ENCODE measurements around the gene PLA2G15. TPM values are rescaled to one million over a fixed set of nuclear protein-coding genes. Genes with fewer than 3 reads are reported as not detected.

PLA2G15 gene
- total RNA-seq, 1 experiment from 2014 or later: 4.6 TPM

- intact Hi-C loops (cut with micrococcal nuclease): no loop called here
- no peak overlapping the region for H3K27ac Mint-ChIP-seq (ENCODE audit: low read depth, unreplicated experiment)
- H3K36me3 Mint-ChIP-seq (ENCODE audit: insufficient read depth, unreplicated experiment): peaks cover 10% of the 10 kb centered on the region
- H3K4me1 Mint-ChIP-seq (ENCODE audit: insufficient read depth, unreplicated experiment): peaks cover 7% of the 10 kb centered on the region
- ChIA-PET CTCF (interaction anchor here (0.6 kb wide), 1 partner anchor 131 kb away, joined by 3 read pairs; no protein-coding TSS in a partner anchor), POLR2A (no interaction called here)
- BruUV-seq (replicated peaks): no TSS peak
- no peak for DNase-seq (ENCODE audit: unreplicated experiment)
- H3K9me3 Mint-ChIP-seq (ENCODE audit: unreplicated experiment): no peaks in the 10 kb centered on the region
- no peaks in the 10 kb centered on the region for H3K27me3 Mint-ChIP-seq (ENCODE audit: insufficient read depth, unreplicated experiment)
- TF ChIP-seq, protein P1, sequence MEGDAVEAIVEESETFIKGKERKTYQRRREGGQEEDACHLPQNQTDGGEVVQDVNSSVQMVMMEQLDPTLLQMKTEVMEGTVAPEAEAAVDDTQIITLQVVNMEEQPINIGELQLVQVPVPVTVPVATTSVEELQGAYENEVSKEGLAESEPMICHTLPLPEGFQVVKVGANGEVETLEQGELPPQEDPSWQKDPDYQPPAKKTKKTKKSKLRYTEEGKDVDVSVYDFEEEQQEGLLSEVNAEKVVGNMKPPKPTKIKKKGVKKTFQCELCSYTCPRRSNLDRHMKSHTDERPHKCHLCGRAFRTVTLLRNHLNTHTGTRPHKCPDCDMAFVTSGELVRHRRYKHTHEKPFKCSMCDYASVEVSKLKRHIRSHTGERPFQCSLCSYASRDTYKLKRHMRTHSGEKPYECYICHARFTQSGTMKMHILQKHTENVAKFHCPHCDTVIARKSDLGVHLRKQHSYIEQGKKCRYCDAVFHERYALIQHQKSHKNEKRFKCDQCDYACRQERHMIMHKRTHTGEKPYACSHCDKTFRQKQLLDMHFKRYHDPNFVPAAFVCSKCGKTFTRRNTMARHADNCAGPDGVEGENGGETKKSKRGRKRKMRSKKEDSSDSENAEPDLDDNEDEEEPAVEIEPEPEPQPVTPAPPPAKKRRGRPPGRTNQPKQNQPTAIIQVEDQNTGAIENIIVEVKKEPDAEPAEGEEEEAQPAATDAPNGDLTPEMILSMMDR (IDR thresholded peaks at IDR 0.05; ENCODE audit: unreplicated experiment): no peak
- no peak overlapping the region for H3K4me3 Mint-ChIP-seq (ENCODE audit: unreplicated experiment)
Observed at GRCh38 chr16:68202091-68202519, 43.1 kb upstream of the PLA2G15 start.

GRCh38 chr16:68206245-68206644 is 38.9 kb upstream of the PLA2G15 start:
- Mint-ChIP-seq H3K36me3 (ENCODE audit: insufficient read depth, unreplicated experiment) (peaks cover 10% of the 10 kb centered on the region), H3K9me3 (ENCODE audit: unreplicated experiment) (no peaks in the 10 kb centered on the region), H3K4me3 (ENCODE audit: unreplicated experiment) (no peak overlapping the region), H3K4me1 (ENCODE audit: insufficient read depth, unreplicated experiment) (no peaks in the 10 kb centered on the region), H3K27me3 (ENCODE audit: insufficient read depth, unreplicated experiment) (no peaks in the 10 kb centered on the region), H3K27ac (ENCODE audit: low read depth, unreplicated experiment) (no peak overlapping the region)
- intact Hi-C loops (cut with micrococcal nuclease): no loop called here
- DNase-seq (ENCODE audit: unreplicated experiment): no peak
- CTCF ChIA-PET: interaction anchor here (0.7 kb wide), 1 partner anchor 9 kb away, joined by 3 read pairs; no protein-coding TSS in a partner anchor
- no TSS peak for BruUV-seq (replicated peaks)
- POLR2A ChIA-PET: interaction anchor here (0.9 to 1.9 kb wide), 3 partner anchors 9 to 120 kb away, joined by 3 to 4 read pairs (median 3); no protein-coding TSS in a partner anchor
- TF ChIP-seq, protein P1 (IDR thresholded peaks at IDR 0.05; ENCODE audit: unreplicated experiment): no peak

- H3K4me3 Mint-ChIP-seq (ENCODE audit: unreplicated experiment): no peak overlapping the region
- H3K9me3 Mint-ChIP-seq (ENCODE audit: unreplicated experiment): no peaks in the 10 kb centered on the region
- no peak overlapping the region for H3K27ac Mint-ChIP-seq (ENCODE audit: low read depth, unreplicated experiment)
- intact Hi-C loops (cut with micrococcal nuclease): no loop called here
- H3K4me1 Mint-ChIP-seq (ENCODE audit: insufficient read depth, unreplicated experiment): no peaks in the 10 kb centered on the region
- ChIA-PET POLR2A (interaction anchor here (1.0 kb wide), 1 partner anchor 20 kb away, joined by 3 read pairs; no protein-coding TSS in a partner anchor), CTCF (interaction anchor here (1.8 kb wide), 1 partner anchor 15 kb away, joined by 5 read pairs; no protein-coding TSS in a partner anchor)
- no TSS peak for BruUV-seq (replicated peaks)
- TF ChIP-seq, protein P1 (IDR thresholded peaks at IDR 0.05; ENCODE audit: unreplicated experiment): no peak
- H3K36me3 Mint-ChIP-seq (ENCODE audit: insufficient read depth, unreplicated experiment): peaks cover 12% of the 10 kb centered on the region
- DNase-seq (ENCODE audit: unreplicated experiment): no peak
- no peaks in the 10 kb centered on the region for H3K27me3 Mint-ChIP-seq (ENCODE audit: insufficient read depth, unreplicated experiment)
Observed at GRCh38 chr16:68214726-68215125, 30.4 kb upstream of the PLA2G15 start.

DNA sequence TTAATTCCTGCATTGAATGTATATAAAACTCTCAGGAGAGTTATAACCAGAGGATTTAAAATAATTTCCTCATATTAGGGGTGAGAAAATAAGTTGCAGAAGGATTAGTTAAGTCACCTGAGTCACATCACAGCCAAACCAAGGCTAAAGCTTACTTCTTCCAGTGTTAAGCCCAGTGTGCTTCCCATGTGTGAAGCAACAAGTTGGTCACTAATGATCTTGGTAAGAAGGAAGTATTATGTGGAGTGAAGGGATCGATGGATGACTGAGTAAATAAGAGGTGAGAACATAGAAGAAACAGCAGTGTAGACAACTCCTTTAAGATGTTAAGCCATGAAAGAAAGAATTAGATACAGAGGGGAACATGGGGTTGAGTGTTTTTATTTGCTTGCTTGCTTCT is 29.9 kb upstream of the PLA2G15 start:
- Mint-ChIP-seq H3K4me1 (ENCODE audit: insufficient read depth, unreplicated experiment) (no peaks in the 10 kb centered on the region), H3K27ac (ENCODE audit: low read depth, unreplicated experiment) (no peak overlapping the region), H3K27me3 (ENCODE audit: insufficient read depth, unreplicated experiment) (no peaks in the 10 kb centered on the region), H3K36me3 (ENCODE audit: insufficient read depth, unreplicated experiment) (peaks cover 12% of the 10 kb centered on the region), H3K4me3 (ENCODE audit: unreplicated experiment) (no peak overlapping the region), H3K9me3 (ENCODE audit: unreplicated experiment) (no peaks in the 10 kb centered on the region)
- BruUV-seq (replicated peaks): no TSS peak
- intact Hi-C loops (cut with micrococcal nuclease): no loop called here
- POLR2A ChIA-PET: interaction anchor here (1.0 kb wide), 1 partner anchor 19 kb away, joined by 3 read pairs; no protein-coding TSS in a partner anchor
- CTCF ChIA-PET: no interaction called here
- no peak for DNase-seq (ENCODE audit: unreplicated experiment)
- TF ChIP-seq, protein P1 (IDR thresholded peaks at IDR 0.05; ENCODE audit: unreplicated experiment): no peak

Data from MCF 10A (cell line).